NCI-H2107 treated with DMSO at 0.1 percent for 48 hours (cell line): ENCODE data around the gene MYO1E.
"Not testable (repeated sequence)": the region's sequence is repeated elsewhere in the genome, so short reads cannot be mapped to it uniquely, and the experiment has no call there.

ENCODE experiments used
- DNase-seq: peaks from one replicate; lab custom pipeline; 2025; ENCODE audit not compliant: unreplicated experiment; lab: John Stamatoyannopoulos, UW

Gene MYO1E

DNA sequence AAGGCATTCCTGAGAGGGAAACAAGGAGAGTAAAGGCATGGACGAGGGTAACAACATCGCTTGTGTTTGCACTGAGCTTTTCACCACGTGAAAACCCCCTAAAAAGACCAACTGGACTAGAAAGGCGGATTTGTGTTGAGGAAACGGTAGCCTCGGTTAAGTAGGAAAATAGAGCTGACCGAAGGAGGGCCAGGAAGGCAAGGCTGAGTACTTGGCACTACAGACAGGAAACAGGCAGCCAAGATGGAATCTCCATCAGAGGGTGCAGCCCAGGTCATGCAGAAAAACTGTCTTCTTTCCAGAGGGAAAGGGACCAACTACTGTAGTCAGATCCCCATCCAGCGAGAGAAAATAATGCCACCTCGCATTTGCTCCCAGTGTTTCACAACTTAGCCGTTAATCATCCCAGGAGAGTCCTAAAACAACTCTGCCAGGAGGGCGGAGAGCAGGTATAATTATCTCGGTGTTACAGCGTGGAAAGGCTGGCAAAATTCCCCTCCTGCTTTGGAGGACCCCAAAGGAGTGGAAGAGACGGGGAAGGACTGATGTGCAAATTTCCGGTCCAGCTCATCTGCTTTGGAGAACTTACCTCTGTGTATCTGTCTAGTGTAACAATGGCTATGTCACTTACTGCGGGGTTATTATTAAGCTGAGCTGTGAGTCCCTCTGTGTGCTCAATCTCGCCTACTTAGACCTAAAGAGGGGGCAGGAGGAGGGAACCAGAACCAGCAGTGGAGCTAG, 77.2 kb downstream of the MYO1E start:
- peak; percentile 6 for DNase-seq

DNA sequence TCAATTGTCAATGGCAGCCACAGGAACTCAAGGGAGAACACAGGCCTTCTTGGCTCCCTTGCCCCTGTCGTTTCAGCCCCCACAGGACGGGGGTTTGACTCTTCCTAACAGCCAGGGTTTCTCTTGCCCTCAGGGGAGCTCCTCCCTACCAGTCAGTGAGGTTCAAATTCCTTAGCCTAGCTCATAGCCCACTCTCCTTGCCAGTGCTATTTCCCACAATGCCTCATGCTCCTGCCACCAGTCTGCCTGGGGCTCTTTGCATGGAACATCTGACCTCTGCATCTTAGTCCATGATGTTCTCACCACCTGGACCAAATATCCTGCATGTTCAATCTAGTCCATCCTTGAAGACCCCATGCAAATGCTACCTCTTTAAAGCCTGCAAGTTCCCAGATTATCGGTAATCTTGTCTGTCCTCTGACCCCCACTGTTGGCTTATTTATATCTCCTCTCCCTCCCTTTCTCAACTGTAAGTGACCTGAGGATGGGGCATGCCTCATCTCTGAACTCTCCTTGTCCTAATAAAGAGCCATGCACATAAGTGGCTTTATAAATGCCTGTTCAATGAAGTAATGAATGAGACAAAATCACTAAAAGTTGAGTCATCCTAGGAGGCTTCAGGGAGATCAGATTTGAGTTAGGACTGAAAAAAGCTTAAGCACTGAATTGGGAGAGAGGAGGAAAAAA, 78.0 kb downstream of the MYO1E start:
- DNase-seq, result no peak

DNA sequence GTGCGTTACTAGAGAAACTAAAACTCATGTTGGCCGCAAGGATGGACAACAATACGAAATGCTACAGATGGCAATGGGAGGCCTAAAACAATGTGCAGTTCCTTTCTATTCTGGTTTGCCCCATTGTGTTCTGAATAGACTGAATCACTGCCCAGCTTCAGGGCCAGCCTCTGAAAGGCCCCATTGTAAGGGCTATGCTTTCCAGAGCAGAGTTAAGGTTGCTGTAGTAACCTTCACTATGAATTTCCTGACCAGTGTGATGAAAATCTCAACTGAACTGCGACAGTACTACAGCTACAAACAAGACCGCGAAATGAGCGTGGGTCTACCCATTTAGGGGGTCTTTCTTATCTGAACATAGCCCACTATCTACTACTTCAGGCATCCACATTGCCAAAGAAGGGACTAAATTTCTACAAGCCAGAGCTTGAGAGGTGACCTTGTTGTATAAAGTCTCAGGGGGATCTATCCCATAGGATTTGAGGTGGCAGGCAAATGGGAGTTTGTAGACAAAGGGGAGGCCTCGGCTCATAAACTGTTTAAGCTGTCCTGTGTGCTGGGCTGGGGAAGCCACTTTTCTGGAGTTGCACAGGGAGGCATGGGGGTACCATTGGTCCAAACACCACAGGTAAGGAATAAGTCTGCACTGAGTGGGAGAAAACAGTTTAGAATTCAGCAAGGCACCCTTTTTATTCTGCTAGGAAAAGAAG, 80.1 kb downstream of the MYO1E start:
- DNase-seq, result no peak

DNA sequence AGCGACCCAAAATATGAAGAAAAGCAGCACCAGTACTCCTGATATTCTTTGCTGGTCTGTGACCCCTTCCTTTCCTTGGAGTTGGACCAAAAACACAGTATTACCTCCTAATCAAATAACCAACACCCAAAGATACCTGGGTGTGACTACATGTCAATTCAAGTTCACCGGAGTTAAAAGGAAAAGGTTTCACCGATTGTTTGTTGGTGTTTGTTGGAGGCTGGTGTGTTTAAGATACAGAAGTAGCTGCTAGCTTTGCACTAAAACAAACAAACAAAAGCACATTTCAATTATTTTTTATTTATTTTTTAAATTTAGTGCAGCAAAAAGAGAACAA, 81.5 kb downstream of the MYO1E start:
- no peak for DNase-seq

DNA sequence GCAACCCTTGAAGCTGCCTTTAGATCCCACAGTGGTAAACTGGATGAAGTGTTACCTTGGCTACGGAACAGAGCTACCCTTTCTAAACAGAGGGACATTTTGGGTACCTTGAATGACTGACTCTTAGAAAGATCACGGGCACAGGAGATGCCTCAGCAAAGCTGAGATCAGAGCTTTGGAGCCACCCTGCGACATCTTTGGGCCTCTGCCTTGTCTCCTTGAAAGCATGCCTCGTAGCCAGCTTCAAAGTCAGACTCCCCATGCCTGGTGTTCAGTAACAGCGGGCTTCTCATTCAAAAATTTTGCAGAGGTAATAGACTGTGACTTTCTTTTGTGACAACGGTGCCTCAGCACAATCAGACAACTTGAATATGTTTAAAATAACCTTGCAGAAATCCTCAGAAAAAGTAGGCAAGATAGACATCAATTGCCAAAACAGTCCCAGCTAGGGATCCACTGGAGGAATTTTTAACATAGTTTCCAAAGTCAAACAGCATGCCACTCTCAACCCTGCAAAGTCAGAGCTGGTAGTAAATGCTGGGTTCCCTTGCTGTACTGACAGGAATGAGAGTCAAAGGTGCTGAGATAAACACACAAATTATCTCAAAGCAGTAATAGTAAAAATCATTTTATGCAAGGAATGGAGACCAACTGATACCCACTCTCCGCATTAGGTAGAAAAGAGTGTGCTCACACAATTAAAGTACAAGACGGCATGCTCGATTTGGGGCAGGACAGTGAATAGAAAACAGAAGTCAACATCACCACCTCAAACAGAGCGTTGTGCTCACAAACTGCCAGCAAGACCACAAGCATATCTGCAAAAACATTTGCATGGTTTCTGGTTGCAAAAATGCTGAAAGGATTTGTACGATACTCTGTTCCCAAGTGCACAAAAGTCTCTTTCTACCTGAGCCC, 82.1 kb downstream of the MYO1E start:
- DNase-seq, result no peak

DNA sequence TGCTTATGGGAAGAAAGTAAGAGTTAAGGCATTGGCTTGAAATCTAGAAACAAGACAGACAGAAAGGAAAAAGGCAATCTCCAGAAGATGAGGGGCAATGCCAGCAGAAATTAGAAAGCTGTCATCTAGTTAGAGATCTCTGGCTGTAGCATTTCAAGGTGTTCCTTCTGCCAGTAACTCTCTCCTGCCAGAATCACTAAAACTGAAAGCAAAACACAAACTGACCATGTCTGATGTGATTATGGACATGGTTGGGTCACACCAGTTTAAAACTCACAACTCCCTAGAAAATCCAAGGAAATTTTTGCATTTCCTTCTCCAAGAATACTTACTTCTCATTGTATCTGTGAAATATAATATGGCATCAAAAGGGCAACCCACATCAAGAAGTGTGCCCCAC, 83.1 kb downstream of the MYO1E start:
- no peak for DNase-seq

DNA sequence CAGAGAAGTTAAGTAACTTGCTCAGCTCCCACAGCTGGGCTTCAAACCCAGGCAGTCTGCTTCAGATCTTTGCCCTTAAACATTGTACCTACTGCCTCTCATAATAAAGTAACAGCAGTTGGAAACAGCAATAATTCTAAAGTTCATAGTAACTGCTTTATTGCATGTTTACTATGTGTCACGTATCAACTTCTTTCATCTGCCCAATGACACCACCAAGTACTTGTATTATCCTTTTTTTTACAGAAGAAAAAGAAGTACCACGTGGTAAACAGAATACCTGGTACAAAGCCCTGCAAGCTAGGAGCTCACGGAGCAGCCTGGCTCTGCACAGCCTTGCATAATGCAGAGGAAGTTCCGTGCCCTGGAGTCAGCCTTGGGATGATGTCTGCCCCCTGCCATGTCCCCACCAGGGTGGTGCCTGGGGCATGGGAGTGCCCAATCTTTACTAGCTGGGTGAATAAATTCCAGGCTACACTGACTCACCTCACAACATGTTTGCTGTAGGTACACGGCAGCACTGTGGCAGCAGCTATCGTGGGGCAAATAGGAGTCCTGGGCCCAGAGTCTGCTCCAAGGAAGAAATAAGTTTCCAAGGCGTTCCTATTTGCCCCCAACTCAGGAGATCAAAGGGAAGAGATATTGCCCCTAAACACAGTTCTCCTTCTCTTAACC, 88.8 kb downstream of the MYO1E start:
- no peak for DNase-seq

DNA sequence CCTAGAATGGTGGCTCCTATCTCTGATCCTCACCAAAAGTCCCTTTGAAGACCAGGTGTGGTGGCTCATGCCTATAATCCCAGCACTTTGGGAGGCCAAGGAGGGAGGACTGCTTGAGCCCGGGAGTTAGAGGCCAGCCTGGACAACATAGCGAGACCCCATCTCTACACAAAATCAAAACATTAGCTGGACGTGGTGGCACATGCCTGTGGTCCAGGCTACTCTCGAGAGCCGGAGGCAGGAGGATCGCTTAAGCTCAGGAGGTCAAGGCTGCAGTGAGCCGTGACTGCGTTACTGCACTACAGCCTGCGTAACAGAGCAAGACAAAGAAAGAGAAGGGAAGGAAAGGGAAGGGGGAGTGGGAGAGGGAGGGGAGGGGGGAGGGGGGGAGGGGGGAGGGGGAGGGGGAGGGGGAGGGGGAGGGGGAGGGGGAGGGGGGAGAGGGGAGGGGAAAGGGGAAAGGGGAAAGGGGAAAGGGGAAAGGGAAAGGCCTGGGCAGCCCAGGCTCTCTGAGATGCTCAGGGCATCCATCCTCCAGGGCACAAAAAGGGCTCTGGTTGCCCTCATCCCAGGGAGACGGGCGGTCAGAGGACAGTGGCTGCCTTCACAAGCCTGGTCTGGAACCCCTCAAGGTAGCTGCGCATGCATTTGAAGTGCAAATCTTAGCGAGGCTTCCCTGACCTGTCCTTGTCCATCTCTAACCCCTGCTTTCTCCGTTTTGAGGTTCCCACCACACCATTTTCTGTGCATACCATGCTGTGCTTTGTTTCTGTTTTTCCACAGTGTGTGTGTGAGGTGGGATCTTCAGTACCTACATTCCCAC, 89.9 kb downstream of the MYO1E start:
- DNase-seq, result no peak

DNA sequence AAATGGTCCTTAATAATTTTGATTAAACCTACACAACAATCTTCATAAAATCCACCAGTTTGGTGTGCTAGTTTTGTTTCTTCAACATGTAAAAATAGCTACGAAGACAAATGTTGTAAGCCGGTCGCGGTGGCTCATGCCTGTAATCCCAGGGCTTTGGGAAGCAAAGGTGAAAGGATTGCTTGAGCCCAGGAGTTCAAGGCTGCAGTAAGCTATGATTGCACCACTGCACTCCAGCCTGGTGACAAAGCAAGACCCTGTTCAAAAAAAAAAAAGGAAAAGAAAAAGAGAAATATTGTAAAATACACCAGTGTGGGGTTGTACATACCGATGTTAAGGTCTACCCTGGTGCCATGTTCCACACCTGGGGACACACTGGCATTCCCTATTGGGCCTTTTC, 91.0 kb downstream of the MYO1E start:
- DNase-seq, result no peak

DNA sequence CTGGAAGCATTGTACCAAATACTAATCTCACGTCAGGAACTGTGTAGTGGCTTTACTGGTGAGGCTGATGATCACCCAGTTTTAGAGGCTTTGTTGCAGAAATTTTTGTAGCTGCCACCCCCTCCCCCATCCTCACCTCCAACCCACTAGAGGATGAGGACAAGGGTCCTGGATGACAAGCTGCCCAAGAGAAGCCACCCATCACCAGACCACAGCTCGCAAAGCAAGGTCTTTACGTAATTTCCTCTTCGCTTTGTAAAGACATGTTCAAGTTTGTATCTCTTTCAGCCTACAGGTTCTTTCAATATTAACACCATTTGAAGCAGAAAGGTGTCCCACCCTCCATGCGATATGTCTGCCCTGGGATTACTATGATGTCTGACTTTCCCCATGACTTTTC, 91.8 kb downstream of the MYO1E start:
- DNase-seq, result no peak

DNA sequence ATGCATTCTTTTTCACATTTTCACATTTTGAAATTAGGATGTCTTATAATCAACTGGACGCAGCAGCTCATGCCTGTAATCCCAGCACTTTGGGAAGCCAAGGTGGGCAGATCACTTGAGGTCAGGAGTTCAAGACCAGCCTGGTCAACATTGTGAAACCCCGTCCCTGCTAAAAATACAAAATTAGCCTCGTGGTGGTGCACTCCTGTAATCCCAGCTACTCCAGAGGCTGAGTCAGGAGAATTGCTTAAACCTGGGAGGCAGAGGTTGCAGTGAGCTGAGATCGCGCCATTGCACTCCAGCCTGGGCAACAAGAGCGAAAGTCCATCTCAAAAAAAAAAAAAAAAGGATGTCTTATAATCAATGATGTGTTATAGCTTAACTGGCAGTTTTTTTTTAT, 92.4 kb downstream of the MYO1E start:
- DNase-seq, result not testable (repeated sequence)

DNA sequence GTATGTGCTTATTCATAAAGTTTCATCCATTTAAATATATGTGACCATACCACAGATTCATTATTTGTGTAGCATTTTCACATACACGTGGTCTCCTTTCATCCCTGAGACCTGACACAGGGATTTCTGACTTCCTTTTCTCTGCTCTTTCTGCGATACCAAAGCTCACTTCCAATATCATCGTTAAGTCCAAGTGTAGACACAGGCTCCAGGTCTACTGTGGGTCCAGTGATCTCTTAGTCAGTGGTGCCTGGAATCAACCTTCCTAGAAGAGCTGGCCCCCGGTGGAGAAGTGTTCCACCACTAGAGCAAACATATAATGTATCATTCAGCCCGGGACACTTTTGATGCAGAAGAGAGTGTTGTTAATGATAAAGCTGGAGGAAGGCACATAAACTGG, 93.6 kb downstream of the MYO1E start:
- DNase-seq, result no peak

DNA sequence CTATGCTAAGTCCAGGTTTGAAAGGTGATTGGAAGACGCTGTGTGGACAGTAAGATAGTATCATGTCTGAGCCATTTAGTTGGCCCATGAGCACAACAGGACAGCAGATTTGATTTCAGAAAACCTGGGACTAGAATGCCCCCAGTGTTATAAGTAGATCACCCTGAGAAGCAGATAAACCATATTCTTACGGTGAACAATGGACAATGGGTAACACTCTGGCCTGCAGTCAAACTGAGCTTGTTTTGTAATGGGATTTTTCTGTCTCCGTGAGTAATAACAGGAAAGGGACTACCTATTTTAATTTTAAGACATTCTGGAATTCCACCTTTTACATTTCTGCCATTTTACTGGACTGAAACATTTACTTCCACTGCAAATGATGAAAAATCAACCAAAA, 94.6 kb downstream of the MYO1E start:
- DNase-seq, result no peak

DNA sequence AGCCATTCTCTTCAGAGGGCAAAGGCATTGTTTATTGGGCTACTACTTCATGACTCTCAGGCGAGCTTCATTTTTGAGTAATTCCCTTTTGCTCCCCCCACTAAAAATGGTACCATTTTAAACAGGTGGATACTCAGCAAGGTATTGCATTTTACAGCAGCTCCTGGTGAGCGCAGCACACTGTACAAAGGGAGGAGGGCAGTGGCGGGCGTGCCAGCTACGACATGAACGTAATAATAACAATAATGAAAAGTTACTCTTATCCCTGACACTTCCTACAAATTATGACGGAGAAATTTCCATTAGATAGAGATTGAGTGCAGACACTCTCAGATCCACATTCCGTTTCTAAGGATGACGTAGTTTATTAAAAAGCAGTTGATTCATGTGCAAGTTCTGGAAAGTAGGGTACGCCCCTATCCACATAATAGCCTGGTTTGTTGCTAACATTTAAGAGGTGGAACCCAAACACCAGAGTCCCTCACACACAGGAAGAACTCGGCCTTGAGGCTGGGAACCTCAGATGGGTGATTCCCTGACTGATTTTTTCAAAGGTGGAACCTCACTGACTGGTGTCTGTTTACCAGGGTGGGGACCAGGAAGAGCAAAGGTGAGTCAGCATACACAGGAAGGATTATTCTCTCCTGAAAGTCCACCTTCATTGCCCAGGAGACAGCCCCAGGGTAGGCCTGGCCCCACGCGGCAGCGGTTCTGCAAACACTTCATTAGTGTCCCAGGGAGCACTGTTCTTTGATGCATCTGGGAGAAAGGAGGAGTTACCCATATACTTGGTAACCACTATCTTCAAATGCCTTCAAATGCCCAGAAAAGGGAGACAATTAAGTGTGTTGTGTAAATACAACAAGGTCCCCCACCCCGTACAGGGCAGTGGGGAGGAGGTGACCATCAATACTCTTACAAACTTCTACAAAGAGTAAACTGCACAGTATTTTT, 96.2 kb downstream of the MYO1E start:
- DNase-seq, result no peak

DNA sequence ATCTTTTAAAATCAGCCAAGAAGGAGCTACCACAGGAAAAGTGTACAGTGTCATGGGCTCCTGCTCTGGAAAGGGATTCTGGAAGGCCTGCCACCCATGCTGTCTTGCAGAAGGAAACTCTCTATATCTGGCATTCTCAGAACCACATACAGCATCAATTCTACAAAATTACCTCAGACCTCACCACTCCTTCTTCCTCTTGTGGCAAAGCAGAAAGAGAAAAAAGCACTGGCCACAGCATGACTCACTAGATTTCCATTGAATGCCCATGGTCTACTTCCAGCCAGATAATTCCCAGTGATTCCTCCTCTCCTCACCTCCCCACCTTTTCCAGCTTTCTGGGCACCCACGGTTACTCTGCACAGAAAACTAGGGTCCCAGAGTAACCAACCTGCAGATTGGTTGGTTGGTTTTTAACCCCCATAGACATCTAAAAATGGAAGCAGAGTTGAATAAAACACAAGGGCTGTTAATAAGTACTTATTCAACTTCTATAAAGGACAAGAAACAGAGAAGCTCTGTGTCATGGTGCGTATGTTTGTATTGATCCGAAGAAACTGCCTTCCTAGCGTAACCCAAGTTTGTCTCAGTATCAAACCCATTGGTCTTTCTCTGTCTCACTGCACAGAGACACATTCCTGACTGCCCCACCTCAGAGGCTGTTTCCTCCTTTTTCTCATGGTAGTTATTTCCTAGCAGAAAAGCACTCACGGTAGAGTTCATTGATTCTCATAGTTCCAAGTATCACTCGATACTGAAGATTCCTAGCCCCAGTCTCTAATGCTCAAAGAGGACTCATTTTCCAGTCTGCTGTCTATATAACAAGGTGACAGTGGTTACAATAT, 98.3 kb downstream of the MYO1E start:
- no peak for DNase-seq

DNA sequence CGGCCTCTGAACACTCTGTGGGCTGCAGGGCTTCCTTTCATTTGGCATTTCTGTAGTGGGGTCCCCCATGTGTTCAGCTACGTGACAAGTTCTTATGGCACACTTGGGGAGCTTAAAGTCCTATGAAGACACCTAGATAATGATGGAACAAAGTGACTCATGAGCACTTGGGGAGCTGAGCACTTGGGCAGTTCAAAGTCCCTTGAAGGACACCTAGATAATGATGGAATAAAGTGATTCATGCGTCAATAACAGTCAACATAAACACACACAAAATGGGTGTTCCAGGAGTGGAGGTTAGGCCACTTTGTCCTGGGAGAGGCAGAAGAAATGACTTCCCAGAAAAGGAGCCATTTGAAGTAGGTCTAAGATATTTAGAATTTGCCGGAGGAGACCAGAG, 99.4 kb downstream of the MYO1E start:
- no peak for DNase-seq

DNA sequence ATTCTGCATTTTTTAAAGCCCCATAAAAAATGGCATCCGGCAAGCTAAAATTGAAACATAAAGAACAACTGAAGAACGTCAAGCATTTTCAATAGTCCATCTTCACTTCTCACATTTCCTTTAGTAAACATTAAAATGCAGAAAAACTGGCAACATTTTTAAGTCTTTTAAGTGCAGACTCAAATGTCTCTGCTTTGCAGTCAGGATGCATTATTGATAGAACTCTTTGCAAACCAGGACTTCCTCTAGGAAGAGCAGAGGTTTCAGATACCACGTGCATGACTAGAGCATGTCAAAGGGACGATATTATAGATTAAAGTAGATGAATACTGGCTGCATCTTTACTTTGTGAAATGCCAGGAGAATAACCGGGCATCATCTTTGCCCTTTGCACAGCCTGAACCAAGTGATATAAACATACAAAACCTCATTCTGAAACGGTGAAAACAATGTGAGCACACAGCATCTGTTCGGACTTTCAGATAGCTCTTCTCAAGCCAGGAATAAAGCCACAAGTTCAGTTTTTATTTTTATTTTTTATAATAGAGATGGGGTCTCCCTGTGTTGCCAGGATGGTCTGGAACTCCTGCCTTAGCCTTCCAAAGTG, 101.0 kb downstream of the MYO1E start:
- no peak for DNase-seq
